Uterus (tissue), 2 donors: Measurements from ENCODE around the gene CA12.

Experiments
- CTCF ChIP-seq, 4 experiments: fragments of 200-600 bp in 2 of 4; fragments of 450-650 bp in 2 of 4; sonication (generic) in 2 of 4; IDR thresholded peaks; one replicate each; pipeline ENCODE4 v1.5.1; 2016 to 2019; ENCODE audit warnings: antibody characterized with exemption in 4 of 4, mild to moderate bottlenecking in 2 of 4, moderate library complexity in 1 of 4
- POLR2A ChIP-seq, 2 donors: fragments of 450-650 bp; IDR thresholded peaks; one replicate each; pipeline ENCODE4 v1.6.1; 2016; ENCODE audit warnings: antibody characterized with exemption in 2 of 2, mild to moderate bottlenecking in 1 of 2, moderate library complexity in 1 of 2

GRCh38 chr15:63380808-63381282 is 801 bp downstream of the CA12 start:
- TF ChIP-seq CTCF (IDR thresholded peaks at IDR 0.05) = no peak
- no peak for TF ChIP-seq POLR2A (IDR thresholded peaks at IDR 0.05)
